Activated T-cell treated with anti-CD3 and anti-CD28 coated beads for 48 hours (primary cell): ENCODE results near the gene KCNV2.

Experiments
- DNase-seq: peaks from one replicate; pipeline ENCODE4 v3.0.0-alpha.2; 2020; ENCODE audit warnings: low read depth

Gene KCNV2

GRCh38 chr9:2758898-2759510, 41.7 kb downstream of the KCNV2 start:
- no peak for DNase-seq

DNA sequence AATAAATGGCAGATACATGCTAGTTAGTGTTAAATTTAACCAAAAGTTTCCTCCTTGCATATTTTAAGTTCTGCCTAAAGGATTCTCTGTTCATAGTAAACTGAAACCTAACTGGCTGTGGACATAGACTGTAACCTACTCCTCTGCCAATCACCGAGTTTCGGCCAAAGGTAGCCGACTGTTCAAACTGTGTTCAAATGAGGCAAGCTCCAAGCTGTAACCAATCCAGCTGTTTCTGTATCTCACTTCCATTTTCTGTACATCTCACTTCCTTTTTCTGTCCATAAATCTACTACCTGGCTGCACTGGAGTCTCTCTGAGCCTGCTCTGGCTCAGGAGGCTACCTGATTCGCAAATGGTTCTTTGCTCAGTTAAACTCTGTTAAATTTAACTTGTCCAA, 44.1 kb downstream of the KCNV2 start:
- DNase-seq = no peak

GRCh38 chr9:2764353-2764752, 47.0 kb downstream of the KCNV2 start:
- DNase-seq = no peak

DNA sequence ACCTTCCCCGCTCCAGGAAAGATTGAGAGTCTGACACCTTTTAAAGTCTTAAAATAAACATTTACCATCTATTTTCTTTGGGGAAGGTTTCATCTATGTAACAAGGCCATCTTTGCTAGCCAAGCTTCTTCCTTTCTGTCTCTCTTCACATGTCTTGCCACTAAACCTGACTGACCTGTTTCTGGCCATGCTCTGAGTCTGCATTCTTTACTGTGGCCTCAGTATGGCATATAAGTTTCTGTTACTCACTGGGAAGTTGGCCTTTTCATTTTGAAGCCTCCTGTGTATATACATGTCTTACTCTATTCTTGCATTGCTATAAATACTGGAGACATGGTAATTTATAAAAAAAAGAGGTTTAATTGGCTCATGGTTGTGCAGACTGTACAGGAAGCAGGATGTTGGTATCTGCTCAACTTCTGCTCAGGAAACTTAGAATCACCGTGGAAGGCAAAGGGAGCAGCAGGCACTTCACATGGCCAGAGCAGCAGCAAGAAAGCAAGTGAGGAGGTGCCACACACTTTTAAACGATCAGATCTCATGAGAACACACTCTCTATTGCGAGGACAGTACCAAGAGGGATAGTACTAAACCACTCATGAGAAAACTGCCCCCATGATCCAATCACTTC, 48.1 kb downstream of the KCNV2 start:
- no peak for DNase-seq

GRCh38 chr9:2767800-2768677, 50.7 kb downstream of the KCNV2 start:
- no peak for DNase-seq

DNA sequence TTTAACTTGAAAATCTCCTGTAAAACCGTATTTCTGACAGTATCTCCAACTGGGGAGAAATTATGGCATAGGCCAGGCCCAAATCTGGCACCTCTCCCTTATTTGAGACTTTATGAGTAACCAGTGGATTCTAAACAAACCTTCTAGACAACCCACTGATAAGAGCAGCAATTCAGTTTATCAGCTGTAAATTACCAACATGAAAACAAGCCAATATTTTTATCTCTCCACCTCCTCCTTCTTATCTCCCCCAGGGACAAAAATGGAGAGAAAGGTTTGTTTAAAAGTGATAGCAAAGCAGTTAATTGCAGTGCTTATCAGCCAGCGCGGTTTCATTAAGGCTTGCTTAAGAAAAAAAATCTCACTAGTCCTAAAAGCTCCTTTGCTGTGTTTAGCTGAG, 53.8 kb downstream of the KCNV2 start:
- no peak for DNase-seq

DNA sequence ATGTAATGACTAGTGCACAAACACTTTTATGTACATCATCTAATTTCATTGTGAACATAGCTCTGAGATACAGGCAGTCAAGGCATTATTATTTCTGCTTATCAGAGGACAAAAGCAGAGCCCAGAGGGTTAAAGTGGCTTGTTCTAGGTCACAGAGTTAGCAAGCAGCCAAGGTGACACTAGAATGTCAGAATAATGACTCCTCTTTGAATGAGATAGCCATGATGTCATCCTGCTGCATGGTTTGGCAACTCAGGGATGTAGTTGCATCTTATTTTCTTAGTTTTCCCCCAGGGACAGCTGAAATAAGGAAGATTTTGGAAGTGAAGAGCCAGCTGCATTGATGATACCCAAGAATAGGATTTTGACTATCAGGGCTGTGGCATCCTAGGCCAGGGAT, 54.4 kb downstream of the KCNV2 start:
- no peak for DNase-seq

GRCh38 chr9:2777454-2777853, 60.1 kb downstream of the KCNV2 start:
- no peak for DNase-seq

DNA sequence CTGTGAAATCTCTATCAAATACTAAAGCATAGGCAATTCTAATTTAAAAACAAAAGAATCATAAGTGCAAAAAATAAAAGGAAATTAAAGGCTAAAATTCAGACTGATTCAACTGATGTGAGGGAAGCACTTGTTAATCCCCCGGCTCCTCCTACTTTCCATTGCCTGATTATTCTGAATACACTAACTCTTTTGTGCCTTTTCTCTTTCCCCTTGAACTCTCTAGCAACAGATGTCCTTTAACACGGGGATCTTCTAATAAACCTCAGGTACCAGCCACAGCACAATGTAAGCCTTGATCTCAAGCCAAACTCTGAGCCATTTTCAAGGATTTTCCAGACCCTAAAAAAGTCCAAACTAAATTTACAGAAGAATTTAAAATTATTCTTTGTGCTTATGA, 61.5 kb downstream of the KCNV2 start:
- no peak for DNase-seq
